PC-3 (cell line): Measurements from ENCODE around the gene KCNIP4. TPM values are rescaled to one million over a fixed set of nuclear protein-coding genes. Genes with fewer than 3 reads are reported as not detected.

ENCODE experiments used
- ATAC-seq: fragments of 200-7000 bp; cut with Tn5 transposase; 2 replicates; pipeline ENCODE4 v1.9.1; 2020; ENCODE audit warnings: mild to moderate bottlenecking, moderate library complexity
- BruUV-seq: library from RNA; stranded (reverse); fragments of 400-500 nt; replicated peaks from 2 replicates; lab custom pipeline; 2021; lab: Mats Ljungman, UMichigan
- CTCF ChIA-PET: fragments of 300-600 bp; sonication (Branson Sonifier 250); formaldehyde crosslinking; loops from one replicate; lab custom pipeline; 2022; ENCODE audit warnings: antibody characterized with exemption; lab: Charles Lee
- POLR2A ChIA-PET: fragments of 300-600 bp; sonication (Branson Sonifier 250); formaldehyde crosslinking; loops from one replicate; lab custom pipeline; 2022; ENCODE audit warnings: antibody characterized with exemption; ENCODE audit not compliant: unreplicated experiment; lab: Charles Lee
- DNase-seq: peaks from one replicate; pipeline ENCODE4 v3.0.0-alpha.2; 2015
- H2AFZ ChIP-seq: fragments of 300-600 bp; sonication (generic); 2 replicates; pipeline ENCODE4 v1.6.0; 2016; ENCODE audit warnings: antibody characterized with exemption, low read length
- H3F3A ChIP-seq: fragments of 300-600 bp; sonication (generic); one replicate; pipeline ENCODE4 v1.6.0; 2017; ENCODE audit warnings: antibody characterized with exemption, low read length, control low read depth, mild to moderate bottlenecking; ENCODE audit not compliant: unreplicated experiment
- H3K27ac ChIP-seq: fragments of 300-600 bp; sonication (generic); 2 replicates; pipeline ENCODE4 v1.5.1; 2016; ENCODE audit warnings: mild to moderate bottlenecking, low read length
- H3K27me3 ChIP-seq: fragments of 300-600 bp; sonication (generic); 2 replicates; pipeline ENCODE4 v1.6.1; 2016; ENCODE audit warnings: low read length, mixed read lengths
- H3K36me3 ChIP-seq: fragments of 300-600 bp; sonication (generic); 2 replicates; pipeline ENCODE4 v1.6.1; 2016; ENCODE audit warnings: low read depth, mixed run types, low read length, mixed read lengths
- H3K4me1 ChIP-seq: fragments of 300-600 bp; sonication (generic); 2 replicates; pipeline ENCODE4 v1.5.1; 2016; ENCODE audit warnings: low read length; ENCODE audit not compliant: insufficient read depth
- H3K4me2 ChIP-seq: fragments of 300-600 bp; sonication (generic); 2 replicates; pipeline ENCODE4 v1.6.0; 2016; ENCODE audit warnings: low read length
- H3K4me3 ChIP-seq: fragments of 300-600 bp; sonication (generic); 2 replicates; pipeline ENCODE4 v1.5.1; 2016; ENCODE audit warnings: mild to moderate bottlenecking, low read length, mixed read lengths
- H3K79me2 ChIP-seq: fragments of 300-600 bp; sonication (generic); 2 replicates; pipeline ENCODE4 v1.6.1; 2017; ENCODE audit warnings: low read length, mixed read lengths
- H3K9ac ChIP-seq: fragments of 300-600 bp; sonication (generic); 2 replicates; pipeline ENCODE4 v1.6.0; 2016; ENCODE audit warnings: mild to moderate bottlenecking, low read length
- H3K9me2 ChIP-seq: fragments of 300-600 bp; sonication (generic); replicated peaks from 2 replicates; pipeline ENCODE4 v1.6.1; 2016; ENCODE audit warnings: mixed run types, low read length, mixed read lengths
- H3K9me3 ChIP-seq: fragments of 300-600 bp; sonication (generic); 2 replicates; pipeline ENCODE4 v1.6.1; 2016; ENCODE audit warnings: low read length, mixed read lengths
- H4K20me1 ChIP-seq: fragments of 300-600 bp; sonication (generic); 2 replicates; pipeline ENCODE4 v1.6.1; 2016; ENCODE audit warnings: low read length, mixed read lengths
- CTCF ChIP-seq: fragments of 300-600 bp; sonication (generic); conservative IDR thresholded peaks from 2 replicates; pipeline ENCODE4 v1.5.1; 2017; ENCODE audit warnings: antibody characterized with exemption, low read depth, mild to moderate bottlenecking, low read length
- EZH2 ChIP-seq: fragments of 300-600 bp; sonication (generic); IDR thresholded peaks from one replicate; pipeline ENCODE4 v1.6.1; 2017; ENCODE audit warnings: antibody characterized with exemption, mild to moderate bottlenecking, low read length; ENCODE audit not compliant: unreplicated experiment
- EZH2phosphoT487 ChIP-seq: fragments of 300-600 bp; sonication (generic); IDR thresholded peaks from 2 replicates; pipeline ENCODE4 v1.6.1; 2018; ENCODE audit warnings: mild to moderate bottlenecking, antibody characterized with exemption, low read length, borderline replicate concordance
- intact Hi-C: fragments of 100-400 bp; cut with micrococcal nuclease; formaldehyde crosslinking; loops from 2 replicates; pipeline ENCODE4 v1.9.0; 2023
- total RNA-seq: library from RNA; depleted of rRNA; stranded (reverse); fragments of >200 nt; gene quantifications from 2 replicates; pipeline ENCODE4 v1.2.3, GENCODE V29; 2014

KCNIP4 gene
- total RNA-seq, 1 experiment from 2014 or later: not detected

- Histone ChIP-seq H3K9me2 (no peaks in the 10 kb centered on the region), H3K4me2 (no peak overlapping the region), H3K9me3 (no peaks in the 10 kb centered on the region), H3F3A (no peaks in the 10 kb centered on the region), H3K4me3 (no peak overlapping the region), H3K9ac (no peak overlapping the region), H2AFZ (no peak overlapping the region), H3K4me1 (no peaks in the 10 kb centered on the region), H4K20me1 (no peaks in the 10 kb centered on the region), H3K27ac (no peak overlapping the region), H3K36me3 (no peaks in the 10 kb centered on the region), H3K27me3 (peaks cover 7% of the 10 kb centered on the region; the same call in 1 of the 2 replicates), H3K79me2 (no peaks in the 10 kb centered on the region)
- DNase-seq: no peak
- intact Hi-C loops: no loop called here
- ATAC-seq: no peak
- TF ChIP-seq EZH2 (no peak), CTCF (no peak), EZH2phosphoT487 (no peak)
- CTCF ChIA-PET: no interaction called here
- POLR2A ChIA-PET: no interaction called here
- no TSS peak for BruUV-seq
These were observed 343.6 kb downstream of the KCNIP4 start for GRCh38 chr4:21605006-21605405.

- H3K9me2 ChIP-seq: no peaks in the 10 kb centered on the region
- H3K4me3 ChIP-seq: no peak overlapping the region
- H4K20me1 ChIP-seq: no peaks in the 10 kb centered on the region
- H3K27me3 ChIP-seq: peaks cover 5% of the 10 kb centered on the region; the same call in 1 of the 2 replicates
- BruUV-seq: no TSS peak
- no peaks in the 10 kb centered on the region for H3K4me1 ChIP-seq
- no peaks in the 10 kb centered on the region for H3K9me3 ChIP-seq
- intact Hi-C loops: no loop called here
- no peak for ATAC-seq
- no peak overlapping the region for H3K27ac ChIP-seq
- no peaks in the 10 kb centered on the region for H3K36me3 ChIP-seq
- no peak overlapping the region for H3K9ac ChIP-seq
- H2AFZ ChIP-seq: no peak overlapping the region
- H3F3A ChIP-seq: no peaks in the 10 kb centered on the region
- CTCF ChIA-PET: no interaction called here
- H3K79me2 ChIP-seq: no peaks in the 10 kb centered on the region
- no peak for DNase-seq
- POLR2A ChIA-PET: no interaction called here
- TF ChIP-seq EZH2 (no peak), EZH2phosphoT487 (no peak), CTCF (no peak)
- no peak overlapping the region for H3K4me2 ChIP-seq
These were observed 352.1 kb downstream of the KCNIP4 start for GRCh38 chr4:21596521-21596920.

- no peak overlapping the region for H3K4me2 ChIP-seq
- intact Hi-C loops: no loop called here
- no peaks in the 10 kb centered on the region for H4K20me1 ChIP-seq
- no peaks in the 10 kb centered on the region for H3K36me3 ChIP-seq
- no peak overlapping the region for H2AFZ ChIP-seq
- DNase-seq (no peak), ATAC-seq (no peak)
- ChIA-PET CTCF (no interaction called here), POLR2A (no interaction called here)
- no peaks in the 10 kb centered on the region for H3K9me3 ChIP-seq
- H3K27ac ChIP-seq: no peak overlapping the region
- TF ChIP-seq CTCF (no peak), EZH2 (no peak), EZH2phosphoT487 (no peak)
- no peak overlapping the region for H3K9ac ChIP-seq
- no peaks in the 10 kb centered on the region for H3K9me2 ChIP-seq
- no peaks in the 10 kb centered on the region for H3K4me1 ChIP-seq
- H3K79me2 ChIP-seq: no peaks in the 10 kb centered on the region
- H3F3A ChIP-seq: no peaks in the 10 kb centered on the region
- BruUV-seq: no TSS peak
- H3K27me3 ChIP-seq: peaks cover 5% of the 10 kb centered on the region; the same call in 1 of the 2 replicates
- no peak overlapping the region for H3K4me3 ChIP-seq
These were observed 354.9 kb downstream of the KCNIP4 start for GRCh38 chr4:21593671-21594001.
